HG03558 (cell line): ENCODE data around the gene TAF9.
"Not testable (repeated sequence)": the region's sequence is repeated elsewhere in the genome, so short reads cannot be mapped to it uniquely, and the experiment has no call there.

Experiments
- ATAC-seq: cut with Tn5 transposase; IDR thresholded peaks from one replicate; pipeline ENCODE4 v1.9.1; 2021; ENCODE audit warnings: moderate number of reproducible peaks; ENCODE audit not compliant: unreplicated experiment; ENCODE audit errors: extremely low read depth

The TAF9 gene

DNA sequence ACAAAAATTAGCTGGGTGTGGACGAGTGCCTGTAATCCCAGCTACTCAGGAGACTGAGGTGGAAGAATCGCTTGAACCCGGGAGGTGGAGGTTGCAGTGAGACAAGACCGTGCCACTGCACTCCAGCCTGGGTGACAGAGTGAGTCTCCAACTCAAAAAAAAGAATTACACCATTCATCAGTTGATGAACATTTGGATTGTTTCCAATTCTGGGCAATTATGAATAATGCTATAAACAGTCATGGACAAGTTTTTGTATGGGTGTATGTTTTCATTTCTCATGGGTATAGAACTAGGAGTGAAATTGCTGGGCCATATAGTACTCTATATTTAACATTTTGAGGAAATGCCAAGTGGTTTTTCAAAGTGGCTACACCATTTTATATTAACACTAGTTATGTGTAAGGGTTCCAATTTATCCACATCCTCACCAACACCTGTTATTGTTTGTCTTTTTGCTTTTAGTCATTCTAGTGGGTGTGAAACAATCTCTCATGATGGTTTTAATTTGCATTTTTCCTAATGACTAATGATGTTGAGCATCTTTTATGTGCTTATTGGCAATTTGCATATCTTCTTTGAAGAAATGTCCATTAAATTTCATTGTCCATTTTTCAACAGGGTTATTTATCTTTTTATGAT is 27.7 kb downstream of the TAF9 start:
- no peak for ATAC-seq

GRCh38 chr5:69335341-69335935 is 33.9 kb downstream of the TAF9 start:
- no peak for ATAC-seq

GRCh38 chr5:69334793-69335268 is 34.5 kb downstream of the TAF9 start:
- no peak for ATAC-seq

DNA sequence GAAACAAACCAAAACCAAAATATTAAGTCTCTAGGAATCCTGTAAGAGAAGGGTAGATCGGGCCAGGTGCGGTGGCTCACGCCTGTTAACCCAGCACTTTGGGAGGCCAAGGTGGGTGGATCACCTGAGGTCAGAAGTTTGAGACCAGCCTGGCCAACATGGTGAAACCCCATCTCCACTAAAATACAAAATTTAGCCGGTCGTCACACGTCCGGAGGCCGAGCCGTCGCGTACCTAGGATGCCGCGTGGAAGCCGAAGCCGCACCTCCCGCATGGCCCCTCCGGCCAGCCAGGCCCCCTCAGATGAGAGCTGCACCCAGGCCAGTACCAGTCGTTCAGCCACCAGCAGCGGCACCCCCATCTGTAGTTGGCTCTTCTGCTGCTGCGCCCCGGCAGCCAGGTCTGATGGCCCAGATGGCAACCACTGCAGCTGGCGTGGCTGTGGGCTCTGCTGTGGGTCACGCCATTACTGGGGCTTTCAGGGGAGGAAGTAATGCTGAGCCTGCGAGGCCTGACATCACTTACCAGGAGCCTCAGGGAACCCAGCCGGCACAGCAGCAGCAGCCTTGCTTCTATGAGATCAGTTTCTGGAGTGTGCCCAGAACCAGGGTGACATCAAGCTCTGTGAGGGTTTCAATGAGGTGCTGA is 35.5 kb downstream of the TAF9 start:
- ATAC-seq: not testable (repeated sequence)

DNA sequence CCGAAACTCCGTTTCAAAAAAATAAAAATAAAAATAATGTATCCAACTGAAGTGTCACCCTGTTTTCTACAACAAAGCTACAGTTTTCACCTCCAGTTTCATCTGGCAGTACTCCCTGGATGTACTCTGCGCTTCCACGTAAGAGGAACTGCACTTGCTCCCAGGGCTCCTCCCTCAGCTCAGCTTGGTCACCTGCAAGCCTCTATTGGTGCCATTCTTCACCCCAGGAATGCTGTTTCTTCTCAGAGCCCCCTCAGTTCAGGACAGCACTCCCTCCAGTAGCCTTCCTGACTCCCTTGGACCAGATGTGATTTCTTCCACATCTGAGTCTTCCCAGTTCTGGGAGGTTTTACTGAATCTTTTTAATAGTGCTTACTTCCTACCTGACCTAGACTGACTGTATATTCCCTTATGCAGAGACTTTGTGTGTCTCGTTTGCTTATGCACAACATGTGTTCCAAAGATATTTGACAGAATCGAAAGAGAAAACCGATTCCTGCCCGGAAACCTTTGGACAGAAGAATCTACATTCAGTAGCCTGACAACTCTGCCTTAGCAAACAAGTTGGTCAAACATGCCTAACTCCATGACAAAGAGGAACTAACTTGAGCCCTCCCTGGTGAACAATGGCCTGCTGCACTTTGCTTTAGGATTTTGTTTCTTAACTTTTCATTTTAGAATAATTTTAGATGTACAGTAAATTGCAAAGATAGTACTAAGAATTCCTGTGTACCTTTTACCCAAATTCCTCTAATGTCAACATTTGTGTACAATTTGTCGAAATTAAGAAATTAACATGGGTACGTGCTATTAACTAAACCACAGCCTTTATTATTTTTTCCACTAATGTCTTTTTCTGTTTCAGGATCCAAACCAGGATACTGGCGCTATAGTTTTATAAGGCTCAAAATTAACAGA is 37.5 kb downstream of the TAF9 start:
- ATAC-seq: no peak

DNA sequence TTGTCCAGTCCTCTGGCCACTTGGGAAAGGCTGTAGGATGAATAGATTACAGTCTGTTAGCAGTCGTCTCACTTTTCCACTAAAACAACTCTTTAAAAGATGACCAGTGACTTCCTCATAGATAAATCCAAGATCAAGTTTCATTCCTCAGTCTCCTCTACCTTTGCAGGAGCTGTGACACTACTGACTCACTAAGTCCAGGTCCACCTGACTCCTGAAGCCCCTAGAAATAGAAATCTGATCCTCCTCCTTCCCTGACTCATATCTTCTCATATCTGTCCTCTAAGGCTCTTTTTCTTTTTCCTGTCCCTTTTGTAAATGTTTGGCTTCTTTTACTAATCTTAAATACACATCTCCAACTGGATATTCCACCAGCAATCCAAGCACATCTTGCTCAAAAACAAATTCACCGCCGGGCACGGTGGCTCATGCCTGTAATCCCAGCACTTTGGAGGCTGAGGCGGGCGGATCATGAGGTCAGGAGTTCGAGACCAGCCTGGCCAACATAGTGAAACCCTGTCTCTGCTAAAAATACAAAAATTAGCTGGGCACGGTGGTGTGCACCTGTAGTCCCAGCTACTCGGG is 39.3 kb downstream of the TAF9 start:
- no peak for ATAC-seq

DNA sequence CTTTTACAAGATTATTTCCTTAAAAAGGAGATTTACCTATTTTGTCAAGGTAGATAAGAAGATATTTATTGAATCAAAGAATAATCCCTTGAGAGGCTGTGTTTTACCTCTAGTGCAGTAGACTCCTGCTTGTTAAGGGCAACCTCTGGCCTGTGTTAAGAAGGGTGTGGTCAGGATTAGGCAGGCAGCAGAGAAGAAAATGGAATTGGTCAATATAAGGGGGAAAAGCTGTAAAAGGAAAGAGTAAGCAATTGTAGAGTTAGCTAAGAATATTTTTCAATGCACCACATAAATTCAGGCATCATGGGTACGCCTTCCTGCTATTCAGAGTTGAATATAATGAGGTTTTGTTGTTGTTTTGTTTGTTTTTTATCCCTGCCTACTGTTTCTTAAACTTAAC is 43.0 kb downstream of the TAF9 start:
- no peak for ATAC-seq

DNA sequence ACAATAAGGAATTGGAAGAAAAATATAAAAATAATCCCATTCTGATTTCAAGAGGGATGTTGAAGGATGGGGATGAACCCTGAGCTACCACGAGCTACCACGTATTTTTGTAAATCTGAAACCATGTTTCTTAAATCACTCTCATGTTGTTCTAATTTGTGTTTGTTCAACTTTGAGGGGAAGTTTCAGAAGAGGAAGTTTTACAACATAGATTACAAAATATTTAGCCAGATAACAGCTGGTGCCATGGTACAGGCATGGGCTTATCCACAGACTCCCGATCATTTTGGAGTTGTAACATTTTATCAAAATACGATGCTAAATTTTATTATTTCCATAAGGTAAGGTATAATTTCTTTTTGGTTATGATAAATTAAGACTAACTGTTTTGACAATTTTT is 51.9 kb downstream of the TAF9 start:
- ATAC-seq: no peak

DNA sequence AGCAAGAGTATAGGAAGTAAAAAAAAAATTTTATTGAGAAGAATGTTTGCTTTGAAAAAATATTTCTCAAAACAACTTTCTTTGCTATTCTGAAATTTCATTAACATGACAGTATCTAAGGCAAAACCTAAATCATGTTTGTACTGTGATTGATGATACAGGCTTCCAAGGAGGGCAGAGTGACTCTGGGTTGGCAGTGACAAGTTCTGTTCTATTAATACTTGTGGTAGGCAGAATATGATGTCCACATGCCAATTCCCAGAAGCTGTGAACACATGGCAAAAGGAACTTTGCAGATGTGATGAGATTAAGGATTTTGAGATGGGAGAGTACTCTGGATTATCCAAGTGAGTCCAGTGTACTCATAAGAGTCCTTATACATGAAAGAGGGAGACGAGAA is 53.3 kb downstream of the TAF9 start:
- ATAC-seq: no peak
